Fibroblast of lung (primary cell): Measurements from ENCODE around the gene PSG11. TPM values are rescaled to one million over a fixed set of nuclear protein-coding genes. Genes with fewer than 3 reads are reported as not detected.
"Not testable (repeated sequence)": the region's sequence is repeated elsewhere in the genome, so short reads cannot be mapped to it uniquely, and the experiment has no call there.

Experiments used
- DNase-seq, 2 donors: peaks; one replicate each; pipeline versions ENCODE4 v3.0.0 to v3.0.0-alpha.2; 2010; ENCODE audit warnings: low read depth in 2 of 2
- H2AFZ ChIP-seq: 2 replicates; pipeline ENCODE4 v1.5.1; 2012; ENCODE audit warnings: low read length, control low read depth, inconsistent platforms
- H3K27ac ChIP-seq: 2 replicates; pipeline ENCODE4 v1.5.1; 2011; ENCODE audit warnings: low read length, control low read depth; ENCODE audit not compliant: insufficient read depth
- H3K27me3 ChIP-seq: 2 replicates; pipeline ENCODE4 v1.5.1; 2011; ENCODE audit warnings: mild to moderate bottlenecking, low read length; ENCODE audit not compliant: control insufficient read depth, insufficient read depth
- H3K36me3 ChIP-seq: 2 replicates; pipeline ENCODE4 v1.5.1; 2011; ENCODE audit warnings: low read length; ENCODE audit not compliant: control insufficient read depth, insufficient read depth
- H3K4me1 ChIP-seq: 2 replicates; pipeline ENCODE4 v1.5.1; 2011; ENCODE audit warnings: low read length; ENCODE audit not compliant: control insufficient read depth, insufficient read depth; ENCODE audit errors: extremely low read depth
- H3K4me2 ChIP-seq: 2 replicates; pipeline ENCODE4 v1.5.1; 2011; ENCODE audit warnings: low read length, control low read depth; ENCODE audit not compliant: insufficient read depth; ENCODE audit errors: extremely low read depth
- H3K4me3 ChIP-seq, 4 experiments: fragments of 200-600 bp in 1 of 4; sonication (generic) in 1 of 4; replicated peaks in 1 of 4; 2 replicates each; pipeline ENCODE4 v1.5.1; 2011 to 2016; ENCODE audit warnings: low read length in 4 of 4, low read depth in 3 of 4, mild to moderate bottlenecking in 3 of 4, control low read depth in 2 of 4, inconsistent platforms in 1 of 4, mixed read lengths in 1 of 4; ENCODE audit not compliant: insufficient read depth in 1 of 4; ENCODE audit errors: control extremely low read depth in 1 of 4
- H3K79me2 ChIP-seq: 2 replicates; pipeline ENCODE4 v1.5.1; 2012; ENCODE audit warnings: mild to moderate bottlenecking, low read length, inconsistent platforms; ENCODE audit not compliant: control insufficient read depth, insufficient read depth
- H3K9ac ChIP-seq: 2 replicates; pipeline ENCODE4 v1.5.1; 2011; ENCODE audit warnings: mild to moderate bottlenecking, low read length, control low read depth; ENCODE audit not compliant: insufficient read depth
- H3K9me3 ChIP-seq: 2 replicates; pipeline ENCODE4 v1.5.1; 2012; ENCODE audit warnings: low read depth, low read length; ENCODE audit not compliant: control insufficient read depth, insufficient read depth
- H4K20me1 ChIP-seq: 2 replicates; pipeline ENCODE4 v1.5.1; 2011; ENCODE audit warnings: low read length; ENCODE audit not compliant: control insufficient read depth, insufficient read depth; ENCODE audit errors: extremely low read depth
- CTCF ChIP-seq, 2 donors: IDR thresholded peaks in 1 of 2; conservative IDR thresholded peaks in 1 of 2; 1 replicate in 1 of 2; 2 replicates in 1 of 2; pipeline ENCODE4 v1.5.1; 2011 to 2012; ENCODE audit warnings: low read length in 2 of 2, control low read depth in 1 of 2, inconsistent platforms in 1 of 2, low read depth in 1 of 2, mild to moderate bottlenecking in 1 of 2
- polyA plus RNA-seq, 2 donors: library from polyadenylated mRNA; depleted of rRNA in 1 of 2; stranded (reverse) in 1 of 2; unstranded in 1 of 2; fragments of >200 nt; gene quantifications; 2 replicates each; pipeline ENCODE4 v1.2.1, GENCODE V29; 2011 to 2012; ENCODE audit warnings: missing spikeins in 1 of 2
- total RNA-seq: library from RNA; depleted of rRNA; stranded (reverse); fragments of >200 nt; gene quantifications from 2 replicates; pipeline ENCODE4 v1.2.1, GENCODE V29; 2014

PSG11 gene
- total and polyA plus RNA-seq, 2 donors (not counting 1 experiment from before 2014, with no cell fraction given), result 0.48 TPM; not detected in 1

GRCh38 chr19:43027985-43028384 lies 1.7 kb upstream of the PSG11 start:
- not testable (repeated sequence) for H3K79me2 ChIP-seq, DNase-seq, H2AFZ ChIP-seq, H3K36me3 ChIP-seq, H3K27me3 ChIP-seq, H4K20me1 ChIP-seq, H3K9ac ChIP-seq, H3K27ac ChIP-seq, H3K4me1 ChIP-seq, H3K9me3 ChIP-seq, H3K4me3 ChIP-seq, H3K4me2 ChIP-seq
- TF ChIP-seq CTCF (conservative IDR thresholded peaks at IDR 0.05 in 1 of 2, IDR thresholded peaks at IDR 0.05 in 1 of 2; ENCODE audit: low read depth in 1 of 2, low read length in 2 of 2), result peak in 1 of 2 donors; percentile 7

DNA sequence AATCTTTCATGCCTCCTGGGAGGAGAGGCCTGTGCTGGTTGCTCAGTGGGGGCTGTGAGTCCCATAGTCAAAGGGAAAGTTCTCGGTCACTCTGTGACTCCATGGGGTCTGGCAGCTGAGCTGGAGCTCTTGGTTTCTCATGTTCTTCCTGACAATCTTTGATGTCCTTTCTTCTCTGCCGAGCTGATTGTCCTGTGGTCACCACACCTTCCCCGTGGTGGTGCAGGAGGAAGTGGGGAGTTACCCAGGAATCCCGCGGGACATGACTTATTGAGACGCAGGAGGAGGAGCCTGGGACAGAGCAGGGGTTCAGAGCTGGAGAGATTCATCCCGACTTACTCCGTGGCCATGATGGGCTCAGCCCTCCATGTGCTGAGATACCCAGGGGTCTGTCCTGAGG lies 792 bp upstream of the PSG11 start:
- not testable (repeated sequence) for H3K4me3 ChIP-seq, H3K27ac ChIP-seq, H3K27me3 ChIP-seq, H2AFZ ChIP-seq, H3K9me3 ChIP-seq, H4K20me1 ChIP-seq, H3K36me3 ChIP-seq, H3K4me2 ChIP-seq, H3K79me2 ChIP-seq, DNase-seq, H3K9ac ChIP-seq, H3K4me1 ChIP-seq

- not testable (repeated sequence) for H3K4me2 ChIP-seq, H4K20me1 ChIP-seq, H2AFZ ChIP-seq, H3K9me3 ChIP-seq, H3K27me3 ChIP-seq, H3K4me1 ChIP-seq, H3K36me3 ChIP-seq, H3K79me2 ChIP-seq, H3K4me3 ChIP-seq, H3K9ac ChIP-seq
- DNase-seq, result peak; percentile 5 to 92
- H3K27ac ChIP-seq, result peak overlapping the region; percentile 92
Observed at GRCh38 chr19:43022098-43022497, 4.2 kb downstream of the PSG11 start.

- H3K36me3 ChIP-seq, H3K27me3 ChIP-seq, H3K79me2 ChIP-seq, H4K20me1 ChIP-seq, H3K9ac ChIP-seq, H3K4me3 ChIP-seq, H3K4me1 ChIP-seq, H3K9me3 ChIP-seq, H2AFZ ChIP-seq, H3K4me2 ChIP-seq: not testable (repeated sequence)
- DNase-seq, result peak; percentile 40 to 93
- peak overlapping the region; percentile 92 for H3K27ac ChIP-seq
Observed at GRCh38 chr19:43021629-43022028, 4.6 kb downstream of the PSG11 start.

GRCh38 chr19:43019588-43019987 lies 6.7 kb downstream of the PSG11 start:
- not testable (repeated sequence) for H2AFZ ChIP-seq, H3K9me3 ChIP-seq, H3K27me3 ChIP-seq, H3K27ac ChIP-seq, H3K4me2 ChIP-seq, H3K36me3 ChIP-seq, H4K20me1 ChIP-seq, H3K4me3 ChIP-seq, H3K79me2 ChIP-seq, H3K4me1 ChIP-seq, H3K9ac ChIP-seq
- peak in 1 of 2 donors; percentile 8 for DNase-seq

DNA sequence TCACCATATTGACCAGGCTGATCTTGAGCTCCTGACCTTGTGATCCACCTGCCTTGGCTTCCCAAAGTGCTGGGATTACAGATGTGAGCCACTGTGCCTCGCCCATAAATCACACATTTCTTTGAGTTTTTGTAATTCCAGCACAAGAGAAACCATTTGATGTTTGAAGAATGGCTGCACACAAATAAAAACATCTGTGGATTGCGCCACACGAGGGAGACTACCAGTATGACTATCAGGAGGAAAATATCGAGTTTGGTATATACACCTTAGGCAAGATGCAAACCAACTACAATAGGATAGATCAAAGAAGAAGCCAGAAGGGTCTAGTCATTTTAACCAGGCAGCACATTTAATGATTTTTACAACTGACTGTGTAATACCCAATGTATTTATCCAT lies 20.4 kb downstream of the PSG11 start:
- H3K79me2 ChIP-seq, H3K36me3 ChIP-seq, H3K9me3 ChIP-seq, H3K4me2 ChIP-seq, DNase-seq, H3K9ac ChIP-seq, H4K20me1 ChIP-seq, H3K4me1 ChIP-seq, H3K27me3 ChIP-seq, H3K4me3 ChIP-seq, H3K27ac ChIP-seq, H2AFZ ChIP-seq: not testable (repeated sequence)
